Vagina (tissue), 2 donors: ENCODE data around the gene CYP17A1. TPM values are rescaled to one million over a fixed set of nuclear protein-coding genes. Genes with fewer than 3 reads are reported as not detected.
A peak's percentile ranks its signal among the peaks of the same experiment; 100 is the strongest.

Experiments
- DNase-seq, 2 donors: peaks; one replicate each; pipeline ENCODE4 v3.0.0-alpha.2; 2017; ENCODE audit errors: extremely low spot score in 2 of 2
- H3K27ac ChIP-seq: fragments of 200-600 bp; sonication (generic); one replicate; pipeline ENCODE4 v1.5.1; 2019
- H3K27me3 ChIP-seq: fragments of 200-600 bp; sonication (generic); one replicate; pipeline ENCODE4 v1.5.1; 2019
- H3K36me3 ChIP-seq, 2 donors: fragments of 200-600 bp; sonication (generic); one replicate each; pipeline ENCODE4 v1.5.1; 2017 to 2019
- H3K4me1 ChIP-seq: fragments of 200-600 bp; sonication (generic); one replicate; pipeline ENCODE4 v1.5.1; 2019
- H3K4me3 ChIP-seq, 2 donors: fragments of 200-600 bp; sonication (generic); 1 replicate in 1 of 2; 2 replicates in 1 of 2; pipeline ENCODE4 v1.5.1; 2016 to 2019
- H3K9me3 ChIP-seq: fragments of 200-600 bp; sonication (generic); one replicate; pipeline ENCODE4 v1.5.1; 2019
- POLR2A ChIP-seq, 2 donors: fragments of 450-650 bp; IDR thresholded peaks; one replicate each; pipeline ENCODE4 v1.6.1; 2017; ENCODE audit warnings: antibody characterized with exemption in 2 of 2, mild to moderate bottlenecking in 2 of 2, moderate library complexity in 2 of 2
- POLR2AphosphoS5 ChIP-seq, 2 donors: sonication (generic); formaldehyde crosslinking; IDR thresholded peaks; one replicate each; pipeline ENCODE4 v1.9.0; 2017; ENCODE audit warnings: antibody characterized with exemption in 2 of 2, mild to moderate bottlenecking in 2 of 2, low read depth in 1 of 2; ENCODE audit not compliant: insufficient read depth in 1 of 2
- intact Hi-C: fragments of 100-400 bp; cut with DNase I; formaldehyde crosslinking; loops from one replicate; pipeline ENCODE4 v1.15.1; 2023
- total RNA-seq: library from RNA; depleted of rRNA; stranded (reverse); fragments of >200 nt; gene quantifications from one replicate; pipeline ENCODE4 v1.2.3, GENCODE V29; 2016
- TF ChIP-seq, protein P1 (sequence below), 3 experiments: fragments of 450-650 bp in 2 of 3; fragments of 200-600 bp in 1 of 3; sonication (generic) in 1 of 3; IDR thresholded peaks; one replicate each; pipeline ENCODE4 v1.5.1; 2017 to 2019; ENCODE audit warnings: antibody characterized with exemption in 3 of 3, mild to moderate bottlenecking in 2 of 3, moderate library complexity in 2 of 3

CYP17A1 gene
- total RNA-seq, 1 donor from 2014 or later: 43.2 TPM

GRCh38 chr10:102814453-102814871 lies 22.8 kb downstream of the CYP17A1 start:
- TF ChIP-seq, protein P1, sequence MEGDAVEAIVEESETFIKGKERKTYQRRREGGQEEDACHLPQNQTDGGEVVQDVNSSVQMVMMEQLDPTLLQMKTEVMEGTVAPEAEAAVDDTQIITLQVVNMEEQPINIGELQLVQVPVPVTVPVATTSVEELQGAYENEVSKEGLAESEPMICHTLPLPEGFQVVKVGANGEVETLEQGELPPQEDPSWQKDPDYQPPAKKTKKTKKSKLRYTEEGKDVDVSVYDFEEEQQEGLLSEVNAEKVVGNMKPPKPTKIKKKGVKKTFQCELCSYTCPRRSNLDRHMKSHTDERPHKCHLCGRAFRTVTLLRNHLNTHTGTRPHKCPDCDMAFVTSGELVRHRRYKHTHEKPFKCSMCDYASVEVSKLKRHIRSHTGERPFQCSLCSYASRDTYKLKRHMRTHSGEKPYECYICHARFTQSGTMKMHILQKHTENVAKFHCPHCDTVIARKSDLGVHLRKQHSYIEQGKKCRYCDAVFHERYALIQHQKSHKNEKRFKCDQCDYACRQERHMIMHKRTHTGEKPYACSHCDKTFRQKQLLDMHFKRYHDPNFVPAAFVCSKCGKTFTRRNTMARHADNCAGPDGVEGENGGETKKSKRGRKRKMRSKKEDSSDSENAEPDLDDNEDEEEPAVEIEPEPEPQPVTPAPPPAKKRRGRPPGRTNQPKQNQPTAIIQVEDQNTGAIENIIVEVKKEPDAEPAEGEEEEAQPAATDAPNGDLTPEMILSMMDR (IDR thresholded peaks at IDR 0.05): no peak
- TF ChIP-seq POLR2A (IDR thresholded peaks at IDR 0.05) (no peak), POLR2AphosphoS5 (IDR thresholded peaks at IDR 0.05; ENCODE audit: insufficient read depth in 1 of 2, low read depth in 1 of 2) (no peak)
- Histone ChIP-seq H3K4me1 (peaks cover 51% of the 10 kb centered on the region), H3K9me3 (no peaks in the 10 kb centered on the region), H3K27me3 (no peaks in the 10 kb centered on the region), H3K4me3 (no peak overlapping the region), H3K36me3 (peaks cover 0 to 43% of the 10 kb centered on the region in 2 donors), H3K27ac (peak overlapping the region; percentile 87)
- DNase-seq: no peak
- intact Hi-C loops: loop anchor here (10.0 kb wide), 1 partner anchor 170 kb away; the partner anchor contains the start of gene TRIM8

GRCh38 chr10:102813734-102814452 lies 23.3 kb downstream of the CYP17A1 start:
- H3K27ac ChIP-seq: peak overlapping the region; percentile 87
- TF ChIP-seq POLR2AphosphoS5 (IDR thresholded peaks at IDR 0.05; ENCODE audit: insufficient read depth in 1 of 2, low read depth in 1 of 2) (peak in 1 of 2 donors; percentile 20), POLR2A (IDR thresholded peaks at IDR 0.05) (no peak)
- H3K36me3 ChIP-seq: peaks cover 0 to 43% of the 10 kb centered on the region in 2 donors
- intact Hi-C loops: loop anchor here (10.0 kb wide), 1 partner anchor 169 kb away; the partner anchor contains the start of gene TRIM8
- H3K4me1 ChIP-seq: peaks cover 45% of the 10 kb centered on the region
- H3K4me3 ChIP-seq: no peak overlapping the region
- H3K27me3 ChIP-seq: no peaks in the 10 kb centered on the region
- no peaks in the 10 kb centered on the region for H3K9me3 ChIP-seq
- no peak for DNase-seq

- peak overlapping the region; percentile 87 for H3K27ac ChIP-seq
- peaks cover 37% of the 10 kb centered on the region for H3K4me1 ChIP-seq
- peaks cover 0 to 43% of the 10 kb centered on the region in 2 donors for H3K36me3 ChIP-seq
- H3K9me3 ChIP-seq: no peaks in the 10 kb centered on the region
- intact Hi-C loops: loop anchor here (10.0 kb wide), 1 partner anchor 168 kb away; the partner anchor contains the start of gene TRIM8
- TF ChIP-seq POLR2A (IDR thresholded peaks at IDR 0.05): no peak
- TF ChIP-seq, protein P1 (IDR thresholded peaks at IDR 0.05): no peak
- TF ChIP-seq POLR2AphosphoS5 (IDR thresholded peaks at IDR 0.05; ENCODE audit: insufficient read depth in 1 of 2, low read depth in 1 of 2): no peak
- no peak overlapping the region for H3K4me3 ChIP-seq
- no peak for DNase-seq
- H3K27me3 ChIP-seq: no peaks in the 10 kb centered on the region
Observed at GRCh38 chr10:102813017-102813541, 24.1 kb downstream of the CYP17A1 start.

- TF ChIP-seq, protein P1 (IDR thresholded peaks at IDR 0.05): no peak
- no peak for TF ChIP-seq POLR2AphosphoS5 (IDR thresholded peaks at IDR 0.05; ENCODE audit: insufficient read depth in 1 of 2, low read depth in 1 of 2)
- no peak for TF ChIP-seq POLR2A (IDR thresholded peaks at IDR 0.05)
- no peak overlapping the region for H3K27ac ChIP-seq
- peaks cover 33% of the 10 kb centered on the region for H3K4me1 ChIP-seq
- H3K27me3 ChIP-seq: no peaks in the 10 kb centered on the region
- intact Hi-C loops: loop anchor here (10.0 kb wide), 1 partner anchor 168 kb away; the partner anchor contains the start of gene TRIM8
- DNase-seq: no peak
- no peaks in the 10 kb centered on the region for H3K9me3 ChIP-seq
- no peak overlapping the region for H3K4me3 ChIP-seq
- peaks cover 0 to 43% of the 10 kb centered on the region in 2 donors for H3K36me3 ChIP-seq
Observed at GRCh38 chr10:102812231-102812876, 24.9 kb downstream of the CYP17A1 start.

- H3K4me1 ChIP-seq: peaks cover 29% of the 10 kb centered on the region
- H3K27ac ChIP-seq: no peak overlapping the region
- intact Hi-C loops: loop anchor here (10.0 kb wide), 1 partner anchor 167 kb away; the partner anchor contains the start of gene TRIM8
- H3K27me3 ChIP-seq: no peaks in the 10 kb centered on the region
- no peaks in the 10 kb centered on the region for H3K9me3 ChIP-seq
- TF ChIP-seq POLR2AphosphoS5 (IDR thresholded peaks at IDR 0.05; ENCODE audit: insufficient read depth in 1 of 2, low read depth in 1 of 2): no peak
- no peak overlapping the region for H3K4me3 ChIP-seq
- peaks cover 0 to 43% of the 10 kb centered on the region in 2 donors for H3K36me3 ChIP-seq
- no peak for DNase-seq
Observed at GRCh38 chr10:102811346-102811745, 25.9 kb downstream of the CYP17A1 start.
